ENCODE measurements around the gene SLC9A9.

Gene SLC9A9

GRCh38 chr3:143220741-143221140, 627.5 kb downstream of the SLC9A9 start:
- no peaks in the 10 kb centered on the region for H3K27me3 ChIP-seq (ENCODE audit: insufficient read depth, poor library complexity, severe bottlenecking)
- no peak overlapping the region for H3K27ac ChIP-seq (replicated peaks)
- no peak for DNase-seq (ENCODE audit: low read depth in 1 of 2, low spot score in 1 of 2)
- TF ChIP-seq REST (IDR thresholded peaks at IDR 0.05; ENCODE audit: insufficient replicate concordance, low read depth) (no peak), CTCF (IDR thresholded peaks at IDR 0.05; ENCODE audit: insufficient read depth, low read length) (no peak), POLR2AphosphoS5 (IDR thresholded peaks at IDR 0.05; ENCODE audit: low read depth) (no peak), GABPA (IDR thresholded peaks at IDR 0.05; ENCODE audit: low read depth) (no peak), SPI1 (IDR thresholded peaks at IDR 0.05; ENCODE audit: borderline replicate concordance, low read depth) (no peak)
- no peak overlapping the region for H3K4me3 ChIP-seq (replicated peaks; ENCODE audit: insufficient read depth, low read length)

- no peak overlapping the region for H3K27ac ChIP-seq (replicated peaks)
- H3K4me3 ChIP-seq (replicated peaks; ENCODE audit: insufficient read depth, low read length), result no peak overlapping the region
- no peaks in the 10 kb centered on the region for H3K27me3 ChIP-seq (ENCODE audit: insufficient read depth, poor library complexity, severe bottlenecking)
- TF ChIP-seq SPI1 (IDR thresholded peaks at IDR 0.05; ENCODE audit: borderline replicate concordance, low read depth) (no peak), GABPA (IDR thresholded peaks at IDR 0.05; ENCODE audit: low read depth) (no peak), REST (IDR thresholded peaks at IDR 0.05; ENCODE audit: insufficient replicate concordance, low read depth) (no peak), CTCF (IDR thresholded peaks at IDR 0.05; ENCODE audit: insufficient read depth, low read length) (no peak), POLR2AphosphoS5 (IDR thresholded peaks at IDR 0.05; ENCODE audit: low read depth) (no peak)
- DNase-seq (ENCODE audit: low read depth in 1 of 2, low spot score in 1 of 2), result no peak
Measured at GRCh38 chr3:143218166-143218835, 630.0 kb downstream of the SLC9A9 start.

- DNase-seq (ENCODE audit: low read depth in 1 of 2, low spot score in 1 of 2), result no peak
- TF ChIP-seq GABPA (IDR thresholded peaks at IDR 0.05; ENCODE audit: low read depth) (no peak), POLR2AphosphoS5 (IDR thresholded peaks at IDR 0.05; ENCODE audit: low read depth) (no peak), CTCF (IDR thresholded peaks at IDR 0.05; ENCODE audit: insufficient read depth, low read length) (no peak), REST (IDR thresholded peaks at IDR 0.05; ENCODE audit: insufficient replicate concordance, low read depth) (no peak), SPI1 (IDR thresholded peaks at IDR 0.05; ENCODE audit: borderline replicate concordance, low read depth) (no peak)
- no peaks in the 10 kb centered on the region for H3K27me3 ChIP-seq (ENCODE audit: insufficient read depth, poor library complexity, severe bottlenecking)
- H3K27ac ChIP-seq (replicated peaks), result no peak overlapping the region
- no peak overlapping the region for H3K4me3 ChIP-seq (replicated peaks; ENCODE audit: insufficient read depth, low read length)
Measured at GRCh38 chr3:143217283-143217682, 631.0 kb downstream of the SLC9A9 start.

Data from HL-60 (cell line).